GM21390 (cell line): ENCODE results near the gene RORC.

ENCODE experiments used
- ATAC-seq: cut with Tn5 transposase; IDR thresholded peaks from one replicate; pipeline ENCODE4 v1.9.1; 2021; ENCODE audit not compliant: unreplicated experiment

RORC gene

DNA sequence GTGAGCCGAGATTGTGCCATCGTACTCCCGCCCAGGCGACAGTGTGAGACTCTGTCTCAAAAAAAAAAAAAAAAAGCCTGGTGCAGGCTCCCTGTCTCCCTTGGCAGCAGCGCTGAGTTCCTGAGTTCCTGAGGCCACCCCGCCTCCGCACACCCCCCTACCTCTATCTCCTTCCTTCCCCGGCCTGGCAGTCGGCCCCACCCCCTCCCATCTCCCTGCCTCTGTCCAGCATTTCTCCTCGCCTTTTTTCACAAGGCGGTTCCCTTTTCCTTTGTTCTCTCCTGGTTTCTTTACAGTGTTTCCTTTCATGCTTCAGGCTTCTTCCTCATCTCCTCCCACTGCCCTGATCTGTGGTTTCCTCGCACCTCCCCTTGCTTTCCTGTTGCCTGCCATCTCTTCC, 2.7 kb downstream of the RORC start:
- no peak for ATAC-seq

DNA sequence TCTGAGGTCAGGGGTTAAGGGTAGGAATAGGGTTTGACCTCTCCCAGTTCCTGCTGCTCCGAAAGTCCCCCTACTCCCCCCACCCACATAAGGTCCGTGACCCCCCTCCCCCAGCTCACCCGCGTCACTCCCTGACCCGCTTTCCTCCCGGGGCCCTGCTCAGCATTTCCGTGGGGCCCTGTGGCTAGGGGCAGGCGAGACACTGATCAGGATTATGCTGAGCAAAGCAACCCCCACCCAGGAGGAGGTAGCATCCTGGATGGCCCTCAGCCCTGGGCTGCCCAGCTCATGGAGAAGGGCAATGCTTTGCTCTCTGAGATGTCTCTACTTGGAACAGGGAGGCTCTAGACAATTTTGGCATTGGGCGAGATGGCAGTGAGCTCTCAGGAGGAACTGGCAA, 3.7 kb downstream of the RORC start:
- no peak for ATAC-seq

DNA sequence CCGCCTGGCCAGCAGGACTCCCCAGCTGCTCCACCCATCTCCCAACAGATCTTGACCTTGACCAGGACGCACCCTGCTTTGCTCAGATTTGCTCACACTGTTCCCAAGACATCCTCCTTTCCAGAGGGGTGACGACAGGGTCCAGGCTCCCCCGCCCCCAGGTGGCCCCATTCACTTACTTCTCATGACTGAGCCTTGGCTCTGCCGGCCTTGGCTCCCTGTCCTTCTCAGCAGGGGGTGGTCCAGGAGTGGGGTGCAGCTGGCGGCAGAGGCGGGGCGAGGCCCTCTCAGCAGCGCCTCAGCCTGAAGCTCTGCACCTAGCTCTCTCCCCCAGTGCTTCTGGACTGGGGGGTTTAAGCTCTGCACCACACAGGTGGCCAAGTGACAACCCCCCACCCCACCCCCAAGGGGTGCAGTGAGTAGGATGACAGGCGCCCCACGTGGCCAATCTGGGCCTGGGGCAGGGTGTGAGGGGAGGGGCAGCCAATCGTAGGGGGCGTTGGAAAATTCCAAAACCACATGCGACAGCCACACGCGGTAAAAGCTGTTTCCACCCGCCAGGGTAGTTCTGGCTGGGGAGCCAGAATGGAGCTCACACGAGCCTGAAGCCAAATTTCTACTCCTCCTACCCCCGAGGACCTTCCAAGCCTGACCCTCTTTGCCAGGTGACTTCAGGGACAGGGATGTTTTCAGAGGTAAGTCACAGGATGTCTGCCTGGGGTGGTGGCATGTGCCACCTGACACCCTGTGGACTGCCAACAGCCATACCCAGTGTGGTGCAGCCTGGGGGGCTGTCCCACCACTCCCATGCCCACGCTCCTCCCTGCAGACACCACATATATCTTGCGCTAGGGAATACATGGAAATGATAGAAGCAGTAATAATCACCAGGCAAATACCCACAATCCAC, 5.6 kb downstream of the RORC start:
- no peak for ATAC-seq

DNA sequence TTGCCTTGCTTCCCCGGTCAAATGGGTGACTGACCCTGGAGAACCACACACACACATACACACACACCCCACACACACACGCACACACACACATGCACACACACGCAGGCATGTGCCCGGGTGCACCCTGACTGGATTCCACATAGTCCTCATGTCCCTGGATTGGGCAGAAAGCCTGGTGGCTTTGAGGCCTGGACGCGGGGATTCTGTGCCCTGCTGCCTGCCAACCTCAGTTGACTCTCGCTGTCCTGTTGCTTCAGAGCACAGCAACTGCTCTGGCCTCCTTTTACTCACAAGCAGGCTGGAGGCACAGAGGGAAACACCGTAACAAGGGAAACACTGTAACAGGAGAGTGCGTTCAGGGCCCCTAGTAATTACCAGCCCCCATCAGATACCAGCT, 6.4 kb downstream of the RORC start:
- ATAC-seq, result no peak

DNA sequence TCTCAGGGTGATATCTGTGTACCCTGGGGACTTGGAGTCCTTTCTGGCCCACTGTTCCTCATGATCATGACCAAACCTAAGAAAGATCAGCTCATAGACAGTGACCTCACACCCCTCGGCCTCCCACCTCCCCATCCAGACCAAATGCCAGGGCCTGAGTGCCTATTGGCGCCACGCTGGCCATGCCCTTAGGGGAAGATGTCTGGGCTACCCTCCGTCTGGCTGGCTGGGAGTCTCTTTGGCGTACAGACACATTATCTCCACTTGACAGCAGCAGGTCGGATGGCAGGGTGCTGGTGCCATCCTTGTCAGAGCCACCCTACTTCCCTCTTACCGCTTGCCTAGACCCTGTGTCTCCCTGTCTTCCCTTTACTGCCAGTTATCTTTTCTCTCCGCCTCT, 8.4 kb downstream of the RORC start:
- ATAC-seq, result no peak

DNA sequence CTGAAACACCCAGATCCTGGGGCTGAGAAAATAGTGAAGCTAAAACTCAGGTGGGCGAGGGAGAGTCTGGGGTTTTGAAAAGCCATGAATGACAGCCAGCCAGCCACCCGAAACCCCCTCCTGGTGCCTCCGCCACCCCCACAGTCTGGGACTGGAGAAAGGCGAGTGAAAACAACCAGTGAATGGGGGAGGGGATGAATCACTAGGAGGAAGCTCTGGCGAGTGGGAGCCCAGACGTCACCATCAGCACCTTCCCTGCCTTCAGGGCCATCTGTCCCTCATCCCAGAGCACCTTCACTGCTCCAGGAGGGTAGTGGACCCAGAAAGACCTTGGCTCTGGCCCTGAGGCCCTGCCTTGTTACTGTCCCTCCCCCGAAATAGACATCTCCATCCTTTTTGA, 9.2 kb downstream of the RORC start:
- no peak for ATAC-seq

DNA sequence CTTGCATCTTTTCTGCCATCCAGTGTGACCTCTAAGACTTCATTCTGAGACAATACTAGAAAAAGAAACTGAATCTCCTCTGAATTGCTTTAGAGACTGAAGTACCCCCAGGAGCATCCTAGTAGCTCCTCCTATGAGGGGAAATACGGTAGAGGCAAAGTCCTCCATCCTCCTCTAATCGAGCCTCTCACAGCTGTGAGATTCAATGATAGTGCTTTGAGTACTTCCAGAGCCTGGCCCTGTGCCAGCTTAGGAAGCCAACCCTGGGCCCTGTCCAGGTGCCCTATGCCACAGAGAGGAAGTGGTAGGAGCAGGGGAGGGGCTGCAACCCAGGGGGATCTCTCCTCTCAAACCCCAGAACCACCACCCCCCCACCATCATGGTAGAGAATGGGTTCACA, 10.7 kb downstream of the RORC start:
- ATAC-seq, result no peak

DNA sequence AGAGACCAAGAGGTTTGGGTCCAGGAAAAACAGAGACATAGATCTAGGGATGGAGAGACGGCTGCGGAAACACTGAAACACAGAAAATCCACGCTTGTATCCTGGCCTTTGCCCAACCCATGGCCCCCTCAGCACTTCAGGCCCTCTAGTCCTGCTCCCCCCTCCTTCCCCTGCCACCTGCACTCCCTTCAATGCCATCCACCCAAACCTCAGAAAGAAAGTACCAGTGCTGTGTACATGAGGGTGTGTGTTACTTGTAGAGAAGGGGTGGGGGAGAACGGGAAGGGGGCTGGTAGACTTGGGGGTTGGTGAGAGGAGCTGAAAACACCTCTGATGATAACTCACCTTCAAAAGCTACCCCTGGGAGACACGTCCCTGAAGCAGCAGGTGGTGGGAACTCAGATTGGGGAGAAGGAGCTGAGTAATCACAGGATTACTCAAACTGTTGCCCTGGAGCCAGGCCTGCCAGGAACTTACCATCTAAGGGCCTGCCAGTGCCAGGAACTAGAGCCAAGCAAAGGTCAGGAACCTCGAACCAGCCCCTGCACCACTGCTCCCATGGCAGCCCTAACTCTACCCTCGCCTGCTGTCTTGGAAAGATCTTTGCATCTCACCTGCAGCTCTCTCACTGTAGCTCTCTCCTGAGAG, 11.5 kb downstream of the RORC start:
- no peak for ATAC-seq

DNA sequence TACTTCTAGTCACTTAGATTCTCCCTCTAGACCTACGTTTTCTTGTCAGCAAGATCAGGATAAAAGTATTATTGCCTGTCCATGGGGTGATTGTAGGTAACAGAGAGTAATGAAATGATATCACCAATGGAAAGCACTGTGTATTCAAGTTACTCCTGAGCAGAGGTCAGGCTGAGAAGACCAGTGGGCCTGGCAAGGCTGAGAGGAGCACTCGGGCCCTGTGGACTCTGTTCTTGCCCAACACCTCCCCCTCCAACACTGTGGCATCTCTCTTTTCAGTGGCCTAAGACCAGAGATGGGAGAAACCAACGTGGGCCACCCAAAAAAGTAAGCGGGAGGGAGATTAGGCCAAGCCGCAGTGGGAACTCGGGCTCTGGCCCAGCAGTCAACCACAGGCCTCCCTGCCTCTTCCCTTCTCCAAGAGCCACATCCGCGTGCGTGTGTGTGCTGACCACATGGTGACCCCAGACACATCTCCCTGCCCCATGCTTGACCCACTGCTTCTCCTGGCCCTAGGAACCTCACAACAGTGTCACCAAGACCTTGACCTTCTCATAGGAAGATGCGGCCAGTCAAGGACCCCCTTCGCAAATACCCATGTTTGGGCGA, 12.3 kb downstream of the RORC start:
- ATAC-seq, result no peak

DNA sequence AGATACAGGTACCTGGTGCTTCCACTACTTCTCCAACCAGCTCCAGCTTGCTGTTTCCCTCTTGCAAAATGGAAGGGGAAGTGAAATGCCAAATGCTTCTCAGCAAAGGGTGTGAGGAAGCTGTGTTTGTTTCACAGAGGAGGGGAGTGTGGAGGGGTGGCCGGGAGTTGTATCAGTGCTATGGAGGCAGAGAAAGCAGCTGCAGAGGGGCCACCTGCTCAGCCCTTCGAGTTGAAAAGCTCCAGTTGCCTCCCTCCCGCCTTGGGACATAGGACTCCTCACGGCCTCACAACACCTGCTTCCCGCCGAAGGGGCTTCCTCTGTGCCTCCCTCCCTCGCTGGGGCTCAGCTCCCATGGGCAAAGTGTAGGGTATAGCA, 14.3 kb downstream of the RORC start:
- ATAC-seq, result no peak

DNA sequence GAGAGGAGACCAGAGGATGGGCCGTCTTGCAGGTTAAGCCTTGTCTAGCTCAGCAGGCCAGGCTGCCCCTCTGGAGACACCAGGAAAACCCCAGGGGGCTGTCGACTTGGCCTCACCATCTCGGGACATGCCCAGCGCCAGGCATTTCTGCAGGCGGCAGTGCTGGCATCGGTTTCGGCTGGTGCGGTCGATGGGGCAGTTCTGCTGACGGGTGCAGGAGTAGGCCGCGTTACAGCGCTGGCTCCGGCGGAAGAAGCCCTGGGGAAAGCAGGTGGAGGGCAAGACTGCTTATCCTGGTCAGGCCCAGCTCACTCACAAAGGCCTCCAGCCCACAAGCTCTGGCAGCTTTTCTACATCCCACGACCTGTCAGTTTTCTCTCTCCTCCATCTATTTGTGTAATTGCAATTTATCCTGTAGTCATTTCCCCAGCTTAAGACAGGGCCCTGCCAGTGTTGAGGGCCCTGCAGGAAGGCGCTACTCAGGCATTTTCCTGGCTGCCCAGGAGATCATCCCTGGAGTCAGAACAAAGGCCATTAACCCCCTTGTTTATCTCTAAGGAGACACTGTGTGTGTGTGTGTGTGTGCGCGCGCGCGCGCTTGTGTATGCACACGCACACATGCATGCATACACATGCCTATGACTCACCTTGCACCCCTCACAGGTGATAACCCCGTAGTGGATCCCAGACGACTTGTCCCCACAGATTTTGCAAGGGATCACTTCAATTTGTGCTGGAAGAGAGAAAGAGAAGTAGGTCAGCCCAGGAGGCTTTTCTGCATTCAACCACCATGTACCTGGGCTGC, 14.9 kb downstream of the RORC start:
- ATAC-seq, result no peak

DNA sequence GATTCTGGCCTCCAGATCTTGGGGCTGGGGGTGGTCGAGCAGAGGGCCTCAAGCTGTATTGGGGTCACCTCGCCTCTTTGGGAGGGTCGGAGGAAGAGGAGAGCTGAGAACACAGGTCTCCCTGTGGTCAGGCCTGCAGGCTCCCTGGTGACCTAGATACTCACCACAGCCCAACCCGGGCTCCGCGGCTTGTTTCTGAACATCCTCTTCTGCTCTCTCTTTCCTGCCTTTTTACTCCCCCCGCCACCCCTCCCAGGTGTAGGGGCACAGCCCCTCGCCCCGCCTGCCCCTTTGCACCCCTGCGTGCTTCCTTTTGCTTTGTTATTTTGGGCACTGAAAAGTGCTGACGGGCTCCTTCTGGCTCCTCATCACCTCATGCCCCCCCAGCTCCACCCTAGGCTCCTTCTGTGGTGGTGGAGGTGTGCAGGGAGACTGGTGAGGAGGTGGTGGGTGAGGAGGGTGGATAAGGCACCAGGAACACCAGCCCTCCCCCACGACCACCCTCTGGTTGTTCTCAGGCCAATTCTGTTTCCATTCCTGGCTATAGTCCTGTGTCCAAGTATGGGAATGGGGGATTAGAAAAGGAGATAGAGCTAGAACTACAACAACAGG, 15.8 kb downstream of the RORC start:
- no peak for ATAC-seq

DNA sequence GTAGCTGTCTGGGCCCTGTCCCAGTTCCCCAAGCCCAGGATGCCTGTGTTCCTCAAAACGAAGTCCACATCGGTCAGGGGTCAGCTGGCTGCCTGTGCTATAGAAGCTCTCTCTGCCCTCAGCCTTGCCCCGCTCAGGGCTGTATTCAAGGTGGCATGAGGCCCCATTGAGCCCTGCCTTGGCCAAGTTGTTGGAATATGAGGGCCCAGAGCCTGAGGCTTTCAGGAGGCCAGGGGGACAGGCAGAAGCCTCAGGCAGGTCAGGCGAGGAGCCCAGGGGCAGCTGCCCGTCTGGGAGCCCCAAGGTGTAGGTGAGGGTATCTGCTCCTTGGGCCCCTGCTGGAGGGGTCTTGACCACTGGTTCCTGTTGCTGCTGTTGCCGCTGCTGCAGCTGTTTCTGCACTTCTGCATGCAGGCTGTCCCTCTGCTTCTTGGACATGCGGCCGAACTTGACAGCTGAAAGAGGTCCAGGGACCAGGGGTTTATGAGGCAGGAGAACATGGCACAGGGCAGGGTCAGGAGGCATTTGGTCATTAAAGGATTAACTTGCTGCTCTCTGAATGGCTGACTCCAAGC, 16.5 kb downstream of the RORC start:
- ATAC-seq, result no peak

DNA sequence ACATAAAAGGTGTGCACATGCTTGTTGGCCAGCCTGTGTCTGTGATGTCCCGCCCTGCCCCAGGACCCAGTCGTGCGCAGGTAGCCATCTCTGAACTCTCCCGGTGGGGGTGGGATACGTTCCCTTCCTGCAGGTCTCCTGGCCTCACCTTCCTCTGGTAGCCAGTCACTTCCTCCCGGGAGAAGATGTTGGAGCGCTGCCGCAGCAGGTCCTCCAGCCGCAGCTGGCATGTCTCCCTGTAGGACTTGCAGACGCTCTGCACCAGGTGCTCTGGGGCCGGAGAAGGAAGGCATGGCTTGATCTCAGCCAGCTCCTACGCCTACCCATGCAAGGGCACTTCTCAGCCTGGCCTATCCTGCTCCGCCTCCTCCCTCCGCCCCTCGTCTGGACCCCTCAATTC, 17.2 kb downstream of the RORC start:
- no peak for ATAC-seq

DNA sequence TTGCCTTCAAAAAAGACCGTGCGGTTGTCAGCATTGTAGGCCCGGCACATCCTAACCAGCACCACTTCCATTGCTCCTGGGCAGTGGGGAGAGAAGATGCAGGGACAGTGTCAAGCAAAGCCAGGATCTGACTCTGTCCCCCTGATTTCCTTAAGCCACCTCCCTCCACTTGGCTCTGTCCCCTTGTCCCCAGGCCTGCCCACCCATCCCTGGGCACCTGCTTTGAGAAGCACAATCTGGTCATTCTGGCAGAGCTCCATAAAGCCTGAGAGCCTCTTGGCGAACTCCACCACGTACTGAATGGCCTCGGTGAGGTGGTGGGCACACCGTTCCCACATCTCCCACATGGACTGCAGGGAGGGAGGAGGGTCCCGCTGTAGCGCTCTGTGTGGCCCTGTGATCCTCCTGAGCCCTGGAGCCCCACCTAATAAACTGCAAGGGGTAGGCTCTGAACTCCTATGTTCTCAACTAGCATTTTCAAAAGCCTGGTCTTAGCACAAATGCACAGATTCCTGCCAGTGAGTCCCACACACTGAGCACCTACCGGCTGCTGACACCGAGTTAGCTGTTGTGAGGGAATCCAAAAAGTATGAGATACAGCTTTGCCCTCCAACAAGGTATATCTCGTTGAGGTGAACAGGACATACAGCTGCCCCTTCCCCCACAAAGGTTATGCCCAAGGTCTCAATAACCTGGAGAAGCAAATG, 18.2 kb downstream of the RORC start:
- ATAC-seq, result no peak

DNA sequence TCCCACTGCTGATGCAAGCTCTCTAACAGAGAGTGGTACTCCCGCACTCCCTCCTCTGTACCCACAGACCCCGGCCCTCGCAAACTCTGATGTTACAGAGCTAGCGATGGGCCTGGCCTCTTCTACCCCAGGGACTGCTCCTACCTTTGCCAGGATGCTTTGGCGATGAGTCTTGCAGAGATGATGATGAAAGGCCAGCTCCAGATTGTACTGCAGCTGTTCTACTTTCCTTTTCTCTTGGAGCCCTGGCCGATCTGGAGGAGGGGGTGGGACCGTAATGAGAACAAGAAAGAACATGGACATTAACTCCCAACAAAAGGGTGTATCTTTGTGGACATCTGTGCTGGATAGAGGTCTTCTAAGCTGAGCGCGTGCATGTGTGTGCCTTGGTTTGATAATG, 20.4 kb downstream of the RORC start:
- ATAC-seq, result no peak

DNA sequence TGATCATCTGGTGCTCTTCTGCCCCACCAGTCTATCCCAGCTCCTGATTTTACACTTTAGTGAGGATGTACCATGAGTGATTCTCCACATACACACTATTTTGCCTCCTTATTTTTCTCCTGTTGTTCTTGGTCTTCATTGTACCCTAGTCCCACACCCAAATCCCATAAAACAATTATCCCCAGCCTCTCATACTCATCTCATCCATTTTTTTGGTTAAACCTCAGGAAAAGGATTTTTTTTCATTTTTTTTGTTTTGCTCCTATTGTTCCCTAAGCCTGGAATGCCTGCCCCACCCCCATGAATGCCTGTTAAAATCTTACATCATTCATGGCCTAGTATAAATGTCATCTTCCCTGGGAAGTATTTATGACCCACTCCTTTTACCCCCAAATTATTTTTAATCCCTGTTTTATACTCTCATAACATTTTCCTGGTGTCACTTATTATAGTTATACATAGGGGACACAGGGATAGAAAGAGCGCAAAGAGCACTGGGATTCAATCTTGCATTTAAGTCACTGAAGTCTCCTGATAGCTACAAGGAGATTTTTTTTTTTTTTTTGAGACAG, 21.5 kb downstream of the RORC start:
- no peak for ATAC-seq

DNA sequence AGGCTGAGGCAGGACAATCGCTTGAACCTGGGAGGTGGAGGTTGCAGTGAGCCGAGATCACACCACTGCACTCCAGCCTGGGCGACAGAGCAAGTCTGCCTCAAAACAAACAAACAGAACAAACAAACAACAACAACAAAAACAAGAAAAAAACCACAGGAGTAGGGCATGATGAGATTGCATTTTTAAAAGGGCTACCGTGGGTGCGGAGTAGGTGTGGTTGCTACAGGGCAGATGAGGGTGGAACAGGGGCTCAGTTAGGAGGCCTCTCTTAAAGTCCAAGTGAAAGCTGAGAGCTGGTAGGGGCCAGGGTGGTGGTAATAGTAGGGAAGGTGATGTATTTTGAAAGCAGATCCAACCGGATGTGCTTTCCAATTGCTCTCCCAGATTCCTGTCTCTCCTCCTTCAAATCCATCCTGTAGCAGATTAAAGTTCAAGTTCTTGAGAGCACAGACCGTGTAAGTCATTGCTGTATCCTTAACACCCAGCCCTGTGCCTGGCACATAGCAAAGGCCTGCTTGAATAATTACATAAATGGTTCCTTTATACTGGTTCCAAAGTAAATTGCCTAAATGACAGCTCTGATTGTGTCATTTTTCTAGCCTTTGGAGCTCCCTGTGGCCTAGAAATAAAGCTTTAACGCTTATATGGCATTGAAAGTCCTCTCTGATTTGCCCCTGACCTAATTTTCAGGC, 22.2 kb downstream of the RORC start:
- ATAC-seq, result no peak

DNA sequence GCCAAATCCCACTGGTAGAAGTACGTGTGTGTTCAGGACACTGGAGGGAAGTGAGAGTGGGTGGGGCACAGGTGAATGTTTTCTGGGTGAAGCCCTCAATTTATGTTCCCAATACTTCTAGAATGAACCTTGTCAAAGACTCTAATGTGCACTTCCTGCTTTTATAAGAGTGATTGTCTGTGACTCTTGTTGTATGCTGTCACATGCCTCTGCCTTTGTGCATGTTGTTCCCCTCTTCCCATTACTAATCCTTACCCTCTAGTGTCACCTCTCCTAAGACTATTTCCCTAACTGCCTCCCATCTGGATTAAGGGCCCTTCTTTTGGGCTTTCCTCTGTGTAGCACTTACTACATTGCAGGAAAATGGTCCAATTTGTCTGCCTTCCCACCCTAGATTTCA, 23.8 kb downstream of the RORC start:
- no peak for ATAC-seq
